Measurements from ENCODE around the gene MYO3B. TPM values are rescaled to one million over a fixed set of nuclear protein-coding genes. Genes with fewer than 3 reads are reported as not detected.

The MYO3B gene
- total and polyA plus RNA-seq, 2 donors from 2014 or later = 3.5 to 6.4 TPM

DNA sequence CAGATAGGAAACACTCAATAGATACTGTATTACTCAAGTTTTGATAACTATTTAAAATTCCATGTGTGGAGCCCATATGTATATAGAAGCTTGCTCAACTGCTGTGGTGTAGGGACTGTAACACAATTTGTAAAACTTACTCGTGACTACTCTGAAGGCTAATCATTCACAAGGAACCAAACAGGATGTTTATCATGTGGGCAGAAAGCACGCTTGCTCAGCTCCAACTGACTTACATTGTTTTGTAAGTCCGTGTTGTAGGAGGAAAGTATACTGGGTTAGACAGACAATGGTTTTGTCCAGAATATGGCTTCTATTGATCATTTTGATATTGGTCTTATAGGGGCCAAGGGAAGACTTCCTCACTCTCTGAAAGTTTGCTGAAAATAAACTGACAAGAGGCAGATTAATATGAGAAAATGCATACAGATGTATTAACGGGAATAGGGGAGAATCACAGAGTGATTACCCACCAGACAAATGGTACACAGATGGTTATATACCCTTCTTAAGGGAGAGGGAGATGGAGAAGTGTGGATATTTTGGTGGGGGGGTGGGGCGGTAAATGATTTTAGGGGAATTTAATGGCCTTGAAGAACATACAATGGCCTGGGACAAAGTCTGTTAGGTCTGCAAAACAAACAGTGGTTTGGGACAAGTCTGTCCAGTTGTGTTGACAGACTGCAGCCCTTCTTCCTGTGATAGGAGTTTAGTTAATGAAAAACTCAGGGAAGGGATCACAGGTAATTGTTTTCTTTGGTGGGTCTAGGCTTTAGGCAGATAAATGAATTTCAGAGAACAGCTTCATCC, 277.9 kb downstream of the MYO3B start:
- peaks cover 0 to 4% (median 2%) of the 10 kb centered on the region in 3 donors for H3K4me1 ChIP-seq (ENCODE audit: control insufficient read depth in 2 of 3, insufficient read depth in 2 of 3, low read depth in 1 of 3, low read length in 3 of 3)
- H3K36me3 ChIP-seq (ENCODE audit: control insufficient read depth in 2 of 3, insufficient read depth in 3 of 3, low read length in 3 of 3) = no peaks in the 10 kb centered on the region
- no peak overlapping the region for H3K4me3 ChIP-seq (ENCODE audit: low read length in 3 of 3)
- no peak overlapping the region for H3K27ac ChIP-seq (ENCODE audit: low read depth in 2 of 2, low read length in 2 of 2)
- intact Hi-C loops (cut with DNase I) = no loop called here
- H3K27me3 ChIP-seq (ENCODE audit: control insufficient read depth, insufficient read depth, low read length) = no peaks in the 10 kb centered on the region
- FAIRE-seq (no peak), DNase-seq (peak in 1 of 5 donors; percentile 64)
- no peak overlapping the region for H3K9ac ChIP-seq (ENCODE audit: low read length in 3 of 3)
- H3K9me3 ChIP-seq (ENCODE audit: control insufficient read depth in 2 of 3, insufficient read depth in 1 of 3, low read length in 3 of 3) = no peaks in the 10 kb centered on the region
- TF ChIP-seq, protein P1, sequence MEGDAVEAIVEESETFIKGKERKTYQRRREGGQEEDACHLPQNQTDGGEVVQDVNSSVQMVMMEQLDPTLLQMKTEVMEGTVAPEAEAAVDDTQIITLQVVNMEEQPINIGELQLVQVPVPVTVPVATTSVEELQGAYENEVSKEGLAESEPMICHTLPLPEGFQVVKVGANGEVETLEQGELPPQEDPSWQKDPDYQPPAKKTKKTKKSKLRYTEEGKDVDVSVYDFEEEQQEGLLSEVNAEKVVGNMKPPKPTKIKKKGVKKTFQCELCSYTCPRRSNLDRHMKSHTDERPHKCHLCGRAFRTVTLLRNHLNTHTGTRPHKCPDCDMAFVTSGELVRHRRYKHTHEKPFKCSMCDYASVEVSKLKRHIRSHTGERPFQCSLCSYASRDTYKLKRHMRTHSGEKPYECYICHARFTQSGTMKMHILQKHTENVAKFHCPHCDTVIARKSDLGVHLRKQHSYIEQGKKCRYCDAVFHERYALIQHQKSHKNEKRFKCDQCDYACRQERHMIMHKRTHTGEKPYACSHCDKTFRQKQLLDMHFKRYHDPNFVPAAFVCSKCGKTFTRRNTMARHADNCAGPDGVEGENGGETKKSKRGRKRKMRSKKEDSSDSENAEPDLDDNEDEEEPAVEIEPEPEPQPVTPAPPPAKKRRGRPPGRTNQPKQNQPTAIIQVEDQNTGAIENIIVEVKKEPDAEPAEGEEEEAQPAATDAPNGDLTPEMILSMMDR (IDR thresholded peaks at IDR 0.05; ENCODE audit: borderline replicate concordance, extremely low read depth, insufficient read depth) = no peak

DNA sequence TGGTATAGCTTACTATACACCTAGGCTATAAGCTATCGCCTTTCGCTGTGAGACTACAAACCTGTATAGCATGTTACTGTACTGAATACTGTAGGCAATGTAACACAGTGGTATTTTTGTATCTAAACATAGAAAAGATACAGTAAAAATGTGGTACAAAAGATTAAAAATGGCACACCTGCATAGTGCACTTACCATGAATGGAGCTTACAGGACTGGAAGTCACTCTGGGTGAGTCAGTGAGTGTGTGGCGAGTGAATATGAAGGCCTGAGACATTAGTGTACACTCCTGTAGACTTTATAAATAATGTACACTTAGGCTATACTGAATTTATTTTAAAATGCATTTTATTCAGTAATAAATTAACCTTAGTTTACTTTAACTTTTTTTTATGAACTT, 279.0 kb downstream of the MYO3B start:
- Histone ChIP-seq H3K9me3 (ENCODE audit: control insufficient read depth in 2 of 3, insufficient read depth in 1 of 3, low read length in 3 of 3) (no peaks in the 10 kb centered on the region), H3K36me3 (ENCODE audit: control insufficient read depth in 2 of 3, insufficient read depth in 3 of 3, low read length in 3 of 3) (no peaks in the 10 kb centered on the region), H3K4me3 (ENCODE audit: low read length in 3 of 3) (no peak overlapping the region), H3K4me1 (ENCODE audit: control insufficient read depth in 2 of 3, insufficient read depth in 2 of 3, low read depth in 1 of 3, low read length in 3 of 3) (peaks cover 0 to 4% (median 2%) of the 10 kb centered on the region in 3 donors), H3K27me3 (ENCODE audit: control insufficient read depth, insufficient read depth, low read length) (no peaks in the 10 kb centered on the region), H3K27ac (ENCODE audit: low read depth in 2 of 2, low read length in 2 of 2) (no peak overlapping the region), H3K9ac (ENCODE audit: low read length in 3 of 3) (no peak overlapping the region)
- TF ChIP-seq, protein P1 (IDR thresholded peaks at IDR 0.05; ENCODE audit: borderline replicate concordance, extremely low read depth, insufficient read depth) = no peak
- no peak for FAIRE-seq
- no peak for DNase-seq
- intact Hi-C loops (cut with DNase I) = no loop called here

DNA sequence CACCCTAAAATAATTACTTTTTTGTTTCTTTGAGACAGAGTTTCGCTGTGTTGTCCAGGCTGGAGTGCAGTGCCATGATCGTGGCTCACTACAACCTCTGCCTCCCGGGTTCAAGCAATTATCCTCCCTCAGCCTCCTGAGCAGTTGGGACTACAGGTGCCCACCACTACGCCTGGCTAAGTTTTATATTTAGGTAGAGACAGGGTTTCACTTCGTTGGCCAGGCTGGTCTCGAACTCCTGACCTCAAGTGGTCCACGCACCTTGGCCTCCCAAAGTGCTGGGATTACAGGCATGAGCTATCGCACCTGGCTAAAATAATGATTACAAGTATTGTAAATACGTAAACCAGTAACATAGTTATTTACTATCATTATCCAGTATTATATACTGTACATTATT, 279.8 kb downstream of the MYO3B start:
- intact Hi-C loops (cut with DNase I) = no loop called here
- TF ChIP-seq, protein P1 (IDR thresholded peaks at IDR 0.05; ENCODE audit: borderline replicate concordance, extremely low read depth, insufficient read depth) = no peak

More for the DNA sequence above, 279.8 kb downstream of the MYO3B start:
- Histone ChIP-seq H3K9me3 (ENCODE audit: control insufficient read depth in 2 of 3, insufficient read depth in 1 of 3, low read length in 3 of 3) (no peaks in the 10 kb centered on the region), H3K27ac (ENCODE audit: low read depth in 2 of 2, low read length in 2 of 2) (no peak overlapping the region), H3K9ac (ENCODE audit: low read length in 3 of 3) (no peak overlapping the region), H3K27me3 (ENCODE audit: control insufficient read depth, insufficient read depth, low read length) (no peaks in the 10 kb centered on the region), H3K4me3 (ENCODE audit: low read length in 3 of 3) (no peak overlapping the region), H3K4me1 (ENCODE audit: control insufficient read depth in 2 of 3, insufficient read depth in 2 of 3, low read depth in 1 of 3, low read length in 3 of 3) (peaks cover 0 to 4% (median 2%) of the 10 kb centered on the region in 3 donors), H3K36me3 (ENCODE audit: control insufficient read depth in 2 of 3, insufficient read depth in 3 of 3, low read length in 3 of 3) (no peaks in the 10 kb centered on the region)
- no peak for DNase-seq
- no peak for FAIRE-seq
